GM12892 (cell line): ENCODE measurements around the gene RBM6.

Experiments
- POLR2A ChIP-seq: IDR thresholded peaks from 2 replicates; pipeline ENCODE4 v1.6.1; 2011; ENCODE audit warnings: low read depth, low read length, control low read depth
- POLR2AphosphoS5 ChIP-seq: IDR thresholded peaks from 2 replicates; pipeline ENCODE4 v1.6.1; 2011; ENCODE audit warnings: low read depth, low read length, control low read depth
- TAF1 ChIP-seq: IDR thresholded peaks from 2 replicates; pipeline ENCODE4 v1.6.1; 2011; ENCODE audit warnings: low read depth, mild to moderate bottlenecking, control low read depth, low read length, borderline replicate concordance

- TF ChIP-seq TAF1 (no peak), POLR2A (no peak), POLR2AphosphoS5 (no peak)
Observed at GRCh38 chr3:49906073-49906743, 33.7 kb upstream of the RBM6 start.
